ENCODE data around the gene BLOC1S6. TPM values are rescaled to one million over a fixed set of nuclear protein-coding genes. Genes with fewer than 3 reads are reported as not detected.

The BLOC1S6 gene
- total and polyA plus RNA-seq, 2 of the 13 experiments (the other 11 are each of a cell fraction or from before 2014, with no cell fraction given), result 11.8 to 44.3 TPM

GRCh38 chr15:45634432-45635190 is 47.4 kb downstream of the BLOC1S6 start, which contains the start of gene SQOR (continued):
- TF ChIP-seq ZNF646 (CRISPR knock-in tag; IDR thresholded peaks at IDR 0.05) (no peak), FOXO1 (CRISPR knock-in tag; IDR thresholded peaks at IDR 0.05) (no peak), ZNF276 (CRISPR knock-in tag; IDR thresholded peaks at IDR 0.05; ENCODE audit: low read depth) (peak; percentile 51; the same call in 1 of the 2 replicates), MED8 (CRISPR knock-in tag; IDR thresholded peaks at IDR 0.05; ENCODE audit: insufficient replicate concordance) (peak; percentile 87), IKZF1 (IDR thresholded peaks at IDR 0.05) (no peak), HDAC1 (CRISPR knock-in tag; IDR thresholded peaks at IDR 0.05) (peak; percentile 76), RBAK (CRISPR knock-in tag; IDR thresholded peaks at IDR 0.05) (0 out of 2 replicates have a peak, but pooled peaks have one; percentile 32), HDAC2 (CRISPR knock-in tag; IDR thresholded peaks at IDR 0.05) (peak; percentile 64), ZNF576 (CRISPR knock-in tag; IDR thresholded peaks at IDR 0.05) (peak; percentile 62; the same call in 1 of the 2 replicates), ZFP36L2 (CRISPR knock-in tag; IDR thresholded peaks at IDR 0.05) (no peak), ZFP82 (CRISPR knock-in tag; IDR thresholded peaks at IDR 0.05; ENCODE audit: borderline replicate concordance) (peak; percentile 74; the same call in 1 of the 2 replicates), ZNF121 (CRISPR knock-in tag; IDR thresholded peaks at IDR 0.05) (no peak)
- TF ChIP-seq, protein P1, sequence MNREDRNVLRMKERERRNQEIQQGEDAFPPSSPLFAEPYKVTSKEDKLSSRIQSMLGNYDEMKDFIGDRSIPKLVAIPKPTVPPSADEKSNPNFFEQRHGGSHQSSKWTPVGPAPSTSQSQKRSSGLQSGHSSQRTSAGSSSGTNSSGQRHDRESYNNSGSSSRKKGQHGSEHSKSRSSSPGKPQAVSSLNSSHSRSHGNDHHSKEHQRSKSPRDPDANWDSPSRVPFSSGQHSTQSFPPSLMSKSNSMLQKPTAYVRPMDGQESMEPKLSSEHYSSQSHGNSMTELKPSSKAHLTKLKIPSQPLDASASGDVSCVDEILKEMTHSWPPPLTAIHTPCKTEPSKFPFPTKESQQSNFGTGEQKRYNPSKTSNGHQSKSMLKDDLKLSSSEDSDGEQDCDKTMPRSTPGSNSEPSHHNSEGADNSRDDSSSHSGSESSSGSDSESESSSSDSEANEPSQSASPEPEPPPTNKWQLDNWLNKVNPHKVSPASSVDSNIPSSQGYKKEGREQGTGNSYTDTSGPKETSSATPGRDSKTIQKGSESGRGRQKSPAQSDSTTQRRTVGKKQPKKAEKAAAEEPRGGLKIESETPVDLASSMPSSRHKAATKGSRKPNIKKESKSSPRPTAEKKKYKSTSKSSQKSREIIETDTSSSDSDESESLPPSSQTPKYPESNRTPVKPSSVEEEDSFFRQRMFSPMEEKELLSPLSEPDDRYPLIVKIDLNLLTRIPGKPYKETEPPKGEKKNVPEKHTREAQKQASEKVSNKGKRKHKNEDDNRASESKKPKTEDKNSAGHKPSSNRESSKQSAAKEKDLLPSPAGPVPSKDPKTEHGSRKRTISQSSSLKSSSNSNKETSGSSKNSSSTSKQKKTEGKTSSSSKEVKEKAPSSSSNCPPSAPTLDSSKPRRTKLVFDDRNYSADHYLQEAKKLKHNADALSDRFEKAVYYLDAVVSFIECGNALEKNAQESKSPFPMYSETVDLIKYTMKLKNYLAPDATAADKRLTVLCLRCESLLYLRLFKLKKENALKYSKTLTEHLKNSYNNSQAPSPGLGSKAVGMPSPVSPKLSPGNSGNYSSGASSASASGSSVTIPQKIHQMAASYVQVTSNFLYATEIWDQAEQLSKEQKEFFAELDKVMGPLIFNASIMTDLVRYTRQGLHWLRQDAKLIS (CRISPR knock-in tag; IDR thresholded peaks at IDR 0.05), result no peak
- TF ChIP-seq, protein P2, sequence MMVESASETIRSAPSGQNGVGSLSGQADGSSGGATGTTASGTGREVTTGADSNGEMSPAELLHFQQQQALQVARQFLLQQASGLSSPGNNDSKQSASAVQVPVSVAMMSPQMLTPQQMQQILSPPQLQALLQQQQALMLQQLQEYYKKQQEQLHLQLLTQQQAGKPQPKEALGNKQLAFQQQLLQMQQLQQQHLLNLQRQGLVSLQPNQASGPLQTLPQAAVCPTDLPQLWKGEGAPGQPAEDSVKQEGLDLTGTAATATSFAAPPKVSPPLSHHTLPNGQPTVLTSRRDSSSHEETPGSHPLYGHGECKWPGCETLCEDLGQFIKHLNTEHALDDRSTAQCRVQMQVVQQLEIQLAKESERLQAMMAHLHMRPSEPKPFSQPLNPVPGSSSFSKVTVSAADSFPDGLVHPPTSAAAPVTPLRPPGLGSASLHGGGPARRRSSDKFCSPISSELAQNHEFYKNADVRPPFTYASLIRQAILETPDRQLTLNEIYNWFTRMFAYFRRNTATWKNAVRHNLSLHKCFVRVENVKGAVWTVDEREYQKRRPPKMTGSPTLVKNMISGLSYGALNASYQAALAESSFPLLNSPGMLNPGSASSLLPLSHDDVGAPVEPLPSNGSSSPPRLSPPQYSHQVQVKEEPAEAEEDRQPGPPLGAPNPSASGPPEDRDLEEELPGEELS (CRISPR knock-in tag; IDR thresholded peaks at IDR 0.05), result no peak; the same call in 1 of the 2 replicates

All from HepG2 (cell line).